ENCODE data around the gene OR5W2. TPM values are rescaled to one million over a fixed set of nuclear protein-coding genes. Genes with fewer than 3 reads are reported as not detected.
A peak's percentile ranks its signal among the peaks of the same experiment; 100 is the strongest.
"Not testable (repeated sequence)": the region's sequence is repeated elsewhere in the genome, so short reads cannot be mapped to it uniquely, and the experiment has no call there.

Gene OR5W2
- total RNA-seq, 1 donor from 2014 or later, result not detected

DNA sequence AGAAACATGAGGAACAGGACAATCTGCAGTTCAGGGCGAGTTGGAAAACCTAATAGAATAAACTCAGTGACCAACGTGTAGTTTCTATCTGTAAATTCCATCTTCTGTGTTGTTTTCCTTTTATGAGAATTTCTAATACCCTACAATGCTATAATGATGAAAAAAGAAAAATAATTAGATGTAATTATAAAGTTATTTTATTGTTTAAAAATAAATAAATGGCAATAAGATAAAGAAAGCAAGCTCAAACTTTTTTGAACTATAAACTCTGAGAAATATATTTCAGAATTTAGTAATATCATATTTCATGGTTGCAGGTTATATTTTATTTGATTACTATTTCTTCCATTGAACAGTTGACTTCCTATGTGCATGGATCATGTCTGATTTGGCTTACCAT lies 21.9 kb upstream of the OR5W2 start, which contains the start of gene OR5I1:
Gene OR5I1 (minus strand): TSS at position 101 of the 400 bp plus-strand sequence. CDS start 0 bp downstream, at position 101.
- Mint-ChIP-seq H3K27me3 (ENCODE audit: unreplicated experiment) (peaks cover 2% of the 10 kb centered on the region), H3K4me1 (ENCODE audit: low read depth, unreplicated experiment) (no peaks in the 10 kb centered on the region), H3K27ac (ENCODE audit: unreplicated experiment) (no peak within 1 kb of the TSS), H3K9me3 (ENCODE audit: unreplicated experiment) (no peaks in the 10 kb centered on the region), H3K4me3 (ENCODE audit: unreplicated experiment) (no peak within 1 kb of the TSS), H3K36me3 (ENCODE audit: unreplicated experiment) (no peaks in the 10 kb centered on the region)
- TF ChIP-seq CTCF (IDR thresholded peaks at IDR 0.05; ENCODE audit: partially characterized antibody, unreplicated experiment), result no peak
- no peak for DNase-seq

DNA sequence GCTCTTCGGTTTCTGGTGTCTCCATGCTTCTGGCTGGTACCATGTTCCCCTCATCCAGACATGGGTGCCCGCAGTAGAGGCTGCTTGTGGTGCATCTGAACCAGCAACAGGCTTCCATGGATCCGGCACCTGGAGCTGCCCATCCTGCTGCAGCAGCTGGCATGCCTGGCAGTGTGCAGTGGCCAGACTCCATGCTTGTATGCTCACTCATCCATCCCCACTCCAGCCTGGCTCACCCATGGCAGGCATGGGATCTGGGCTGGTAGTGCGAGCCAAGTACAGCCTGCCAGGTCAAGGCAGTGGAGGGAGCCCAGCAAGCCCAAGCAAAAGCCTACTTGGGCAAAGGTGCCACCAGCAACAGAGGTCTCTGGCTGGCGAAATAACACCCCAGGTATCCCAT lies 6.2 kb upstream of the OR5W2 start:
- no peak for TF ChIP-seq CTCF (IDR thresholded peaks at IDR 0.05; ENCODE audit: partially characterized antibody, unreplicated experiment)
- no peaks in the 10 kb centered on the region for H3K36me3 Mint-ChIP-seq (ENCODE audit: unreplicated experiment)
- no peak for DNase-seq
- no peak overlapping the region for H3K27ac Mint-ChIP-seq (ENCODE audit: unreplicated experiment)
- H3K9me3 Mint-ChIP-seq (ENCODE audit: unreplicated experiment), result peaks cover 3% of the 10 kb centered on the region
- H3K27me3 Mint-ChIP-seq (ENCODE audit: unreplicated experiment), result no peaks in the 10 kb centered on the region
- H3K4me1 Mint-ChIP-seq (ENCODE audit: low read depth, unreplicated experiment), result no peaks in the 10 kb centered on the region
- H3K4me3 Mint-ChIP-seq (ENCODE audit: unreplicated experiment), result no peak overlapping the region

DNA sequence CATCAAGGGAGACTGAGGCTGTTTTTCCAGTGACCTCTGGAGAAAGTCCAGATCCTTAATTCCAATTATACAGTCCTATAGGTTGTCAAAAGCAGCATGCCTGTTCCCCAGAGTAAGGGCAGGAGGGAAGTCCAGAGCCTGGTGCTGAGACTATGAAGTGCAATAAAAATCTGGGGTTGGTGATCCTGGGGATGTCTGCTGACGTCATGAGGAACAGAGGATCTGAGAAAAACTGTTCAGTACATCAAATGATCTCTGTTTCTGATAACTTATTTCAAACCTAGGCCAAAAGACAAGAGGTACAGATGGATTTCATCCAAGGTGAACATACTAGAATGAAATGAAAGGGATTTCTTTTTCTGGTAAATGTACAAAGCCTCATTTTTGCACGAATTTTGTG lies 12.1 kb downstream of the OR5W2 start:
- H3K9me3 Mint-ChIP-seq (ENCODE audit: unreplicated experiment), result no peaks in the 10 kb centered on the region
- no peaks in the 10 kb centered on the region for H3K4me1 Mint-ChIP-seq (ENCODE audit: low read depth, unreplicated experiment)
- H3K4me3 Mint-ChIP-seq (ENCODE audit: unreplicated experiment), result no peak overlapping the region
- no peaks in the 10 kb centered on the region for H3K27me3 Mint-ChIP-seq (ENCODE audit: unreplicated experiment)
- TF ChIP-seq CTCF (IDR thresholded peaks at IDR 0.05; ENCODE audit: partially characterized antibody, unreplicated experiment), result no peak
- H3K36me3 Mint-ChIP-seq (ENCODE audit: unreplicated experiment), result no peaks in the 10 kb centered on the region
- no peak overlapping the region for H3K27ac Mint-ChIP-seq (ENCODE audit: unreplicated experiment)
- no peak for DNase-seq

DNA sequence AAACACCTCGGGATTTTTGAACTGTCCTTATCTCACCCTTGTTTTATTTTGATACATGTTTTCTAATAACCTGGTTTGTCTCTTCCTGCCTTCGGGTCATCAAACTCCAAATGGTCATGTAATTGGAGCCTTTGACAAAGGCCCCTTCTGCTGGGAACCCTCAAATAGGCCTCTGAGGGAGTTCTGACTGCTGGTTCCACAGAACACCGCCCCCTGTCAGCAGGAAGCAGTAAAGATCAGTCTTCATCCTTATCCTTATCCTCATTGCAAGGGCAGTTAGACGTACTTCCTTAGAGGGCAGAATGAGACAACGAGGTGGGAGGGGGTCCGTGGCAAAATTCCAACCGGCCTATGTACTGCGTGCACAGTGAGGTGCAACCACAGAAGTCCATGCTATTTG lies 19.2 kb downstream of the OR5W2 start:
- Mint-ChIP-seq H3K4me1 (ENCODE audit: low read depth, unreplicated experiment) (no peaks in the 10 kb centered on the region), H3K27me3 (ENCODE audit: unreplicated experiment) (peaks cover 3% of the 10 kb centered on the region), H3K9me3 (ENCODE audit: unreplicated experiment) (no peaks in the 10 kb centered on the region)

DNA sequence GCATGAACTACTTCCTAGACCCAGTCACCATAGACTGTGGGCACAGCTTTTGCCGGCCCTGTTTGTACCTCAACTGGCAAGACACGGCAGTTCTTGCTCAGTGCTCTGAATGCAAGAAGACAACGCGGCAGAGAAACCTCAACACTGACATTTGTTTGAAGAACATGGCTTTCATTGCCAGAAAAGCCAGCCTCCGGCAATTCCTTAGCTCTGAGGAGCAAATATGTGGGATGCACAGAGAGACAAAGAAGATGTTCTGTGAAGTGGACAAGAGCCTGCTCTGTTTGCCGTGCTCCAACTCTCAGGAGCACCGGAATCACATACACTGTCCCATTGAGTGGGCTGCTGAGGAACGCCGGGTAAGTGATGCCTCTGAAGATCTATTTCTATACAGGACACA lies 28.9 kb downstream of the OR5W2 start:
- DNase-seq; H3K9me3 Mint-ChIP-seq (ENCODE audit: unreplicated experiment); H3K4me3 Mint-ChIP-seq (ENCODE audit: unreplicated experiment); H3K27me3 Mint-ChIP-seq (ENCODE audit: unreplicated experiment); H3K36me3 Mint-ChIP-seq (ENCODE audit: unreplicated experiment); H3K4me1 Mint-ChIP-seq (ENCODE audit: low read depth, unreplicated experiment); H3K27ac Mint-ChIP-seq (ENCODE audit: unreplicated experiment): not testable (repeated sequence)

More for the DNA sequence above, 19.2 kb downstream of the OR5W2 start:
- no peak for DNase-seq
- no peak overlapping the region for H3K4me3 Mint-ChIP-seq (ENCODE audit: unreplicated experiment)
- H3K36me3 Mint-ChIP-seq (ENCODE audit: unreplicated experiment), result no peaks in the 10 kb centered on the region
- H3K27ac Mint-ChIP-seq (ENCODE audit: unreplicated experiment), result no peak overlapping the region
- TF ChIP-seq CTCF (IDR thresholded peaks at IDR 0.05; ENCODE audit: partially characterized antibody, unreplicated experiment), result peak; percentile 21

- not testable (repeated sequence) for DNase-seq; H3K27ac Mint-ChIP-seq (ENCODE audit: unreplicated experiment); H3K4me1 Mint-ChIP-seq (ENCODE audit: low read depth, unreplicated experiment); H3K36me3 Mint-ChIP-seq (ENCODE audit: unreplicated experiment); H3K27me3 Mint-ChIP-seq (ENCODE audit: unreplicated experiment); H3K4me3 Mint-ChIP-seq (ENCODE audit: unreplicated experiment); H3K9me3 Mint-ChIP-seq (ENCODE audit: unreplicated experiment)
Observed at GRCh38 chr11:55884995-55885394, 29.4 kb downstream of the OR5W2 start.

GRCh38 chr11:55882997-55883396 lies 31.4 kb downstream of the OR5W2 start, which contains the start of gene TRIM51:
Gene TRIM51, plus strand, starts transcription at chr11:55883297. Its CDS starts 2,132 bp downstream, at chr11:55885429.
- not testable (repeated sequence) for H3K4me3 Mint-ChIP-seq (ENCODE audit: unreplicated experiment); H3K27me3 Mint-ChIP-seq (ENCODE audit: unreplicated experiment); H3K36me3 Mint-ChIP-seq (ENCODE audit: unreplicated experiment); H3K4me1 Mint-ChIP-seq (ENCODE audit: low read depth, unreplicated experiment); H3K9me3 Mint-ChIP-seq (ENCODE audit: unreplicated experiment); H3K27ac Mint-ChIP-seq (ENCODE audit: unreplicated experiment); DNase-seq

- H3K27ac Mint-ChIP-seq (ENCODE audit: unreplicated experiment); H3K36me3 Mint-ChIP-seq (ENCODE audit: unreplicated experiment); H3K9me3 Mint-ChIP-seq (ENCODE audit: unreplicated experiment); H3K4me3 Mint-ChIP-seq (ENCODE audit: unreplicated experiment); H3K4me1 Mint-ChIP-seq (ENCODE audit: low read depth, unreplicated experiment); H3K27me3 Mint-ChIP-seq (ENCODE audit: unreplicated experiment): not testable (repeated sequence)
- peak; percentile 40 for DNase-seq
Observed at GRCh38 chr11:55873146-55873545, 41.2 kb downstream of the OR5W2 start.

- not testable (repeated sequence) for H3K27me3 Mint-ChIP-seq (ENCODE audit: unreplicated experiment); H3K27ac Mint-ChIP-seq (ENCODE audit: unreplicated experiment); H3K9me3 Mint-ChIP-seq (ENCODE audit: unreplicated experiment); H3K4me1 Mint-ChIP-seq (ENCODE audit: low read depth, unreplicated experiment); H3K36me3 Mint-ChIP-seq (ENCODE audit: unreplicated experiment); H3K4me3 Mint-ChIP-seq (ENCODE audit: unreplicated experiment)
- DNase-seq, result peak; percentile 20
Observed at GRCh38 chr11:55872731-55873130, 41.7 kb downstream of the OR5W2 start.
